Ovary (tissue), 3 donors: Measurements from ENCODE around the gene JUNB.

Experiments
- EP300 ChIP-seq: sonication (generic); formaldehyde crosslinking; IDR thresholded peaks from one replicate; pipeline ENCODE4 v1.6.1; 2017; ENCODE audit warnings: antibody characterized with exemption
- TF ChIP-seq, protein P1 (sequence below), 3 donors: fragments of 450-650 bp in 2 of 3; fragments of 200-600 bp in 1 of 3; IDR thresholded peaks; one replicate each; pipeline versions ENCODE4 v1.5.1 to v1.8.0; 2016 to 2022; ENCODE audit warnings: antibody characterized with exemption in 3 of 3, mild to moderate bottlenecking in 1 of 3
- donor health status: DM: no; HTN: no; CAD: no.

DNA sequence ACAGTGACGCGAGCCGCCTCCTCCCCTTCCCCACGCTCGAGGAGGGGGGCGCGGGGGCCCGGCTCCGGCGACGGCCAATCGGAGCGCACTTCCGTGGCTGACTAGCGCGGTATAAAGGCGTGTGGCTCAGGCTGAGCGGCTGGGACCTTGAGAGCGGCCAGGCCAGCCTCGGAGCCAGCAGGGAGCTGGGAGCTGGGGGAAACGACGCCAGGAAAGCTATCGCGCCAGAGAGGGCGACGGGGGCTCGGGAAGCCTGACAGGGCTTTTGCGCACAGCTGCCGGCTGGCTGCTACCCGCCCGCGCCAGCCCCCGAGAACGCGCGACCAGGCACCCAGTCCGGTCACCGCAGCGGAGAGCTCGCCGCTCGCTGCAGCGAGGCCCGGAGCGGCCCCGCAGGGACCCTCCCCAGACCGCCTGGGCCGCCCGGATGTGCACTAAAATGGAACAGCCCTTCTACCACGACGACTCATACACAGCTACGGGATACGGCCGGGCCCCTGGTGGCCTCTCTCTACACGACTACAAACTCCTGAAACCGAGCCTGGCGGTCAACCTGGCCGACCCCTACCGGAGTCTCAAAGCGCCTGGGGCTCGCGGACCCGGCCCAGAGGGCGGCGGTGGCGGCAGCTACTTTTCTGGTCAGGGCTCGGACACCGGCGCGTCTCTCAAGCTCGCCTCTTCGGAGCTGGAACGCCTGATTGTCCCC lies at the start of gene JUNB:
- TF ChIP-seq EP300 = peak; percentile 99
- TF ChIP-seq, protein P1, sequence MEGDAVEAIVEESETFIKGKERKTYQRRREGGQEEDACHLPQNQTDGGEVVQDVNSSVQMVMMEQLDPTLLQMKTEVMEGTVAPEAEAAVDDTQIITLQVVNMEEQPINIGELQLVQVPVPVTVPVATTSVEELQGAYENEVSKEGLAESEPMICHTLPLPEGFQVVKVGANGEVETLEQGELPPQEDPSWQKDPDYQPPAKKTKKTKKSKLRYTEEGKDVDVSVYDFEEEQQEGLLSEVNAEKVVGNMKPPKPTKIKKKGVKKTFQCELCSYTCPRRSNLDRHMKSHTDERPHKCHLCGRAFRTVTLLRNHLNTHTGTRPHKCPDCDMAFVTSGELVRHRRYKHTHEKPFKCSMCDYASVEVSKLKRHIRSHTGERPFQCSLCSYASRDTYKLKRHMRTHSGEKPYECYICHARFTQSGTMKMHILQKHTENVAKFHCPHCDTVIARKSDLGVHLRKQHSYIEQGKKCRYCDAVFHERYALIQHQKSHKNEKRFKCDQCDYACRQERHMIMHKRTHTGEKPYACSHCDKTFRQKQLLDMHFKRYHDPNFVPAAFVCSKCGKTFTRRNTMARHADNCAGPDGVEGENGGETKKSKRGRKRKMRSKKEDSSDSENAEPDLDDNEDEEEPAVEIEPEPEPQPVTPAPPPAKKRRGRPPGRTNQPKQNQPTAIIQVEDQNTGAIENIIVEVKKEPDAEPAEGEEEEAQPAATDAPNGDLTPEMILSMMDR (IDR thresholded peaks at IDR 0.05) = peak; percentile 1 to 31 (median 9)
